Measurements from ENCODE around the gene BTBD16.

- TF ChIP-seq POLR2A (IDR thresholded peaks at IDR 0.05; ENCODE audit: insufficient read depth in 1 of 2, low read depth in 2 of 2, low read length in 2 of 2) (no peak), RORA (CRISPR knock-in tag; IDR thresholded peaks at IDR 0.05) (no peak), CTCF (CRISPR knock-in tag; IDR thresholded peaks at IDR 0.05) (peak; percentile 96), EZH2 (conservative IDR thresholded peaks at IDR 0.05; ENCODE audit: low read depth, low read length) (no peak), ZNF136 (CRISPR knock-in tag; IDR thresholded peaks at IDR 0.05; ENCODE audit: low read depth) (no peak), BCLAF1 (IDR thresholded peaks at IDR 0.05) (no peak), HMG20A (CRISPR knock-in tag; IDR thresholded peaks at IDR 0.05; ENCODE audit: borderline replicate concordance) (no peak), FOXM1 (CRISPR knock-in tag; IDR thresholded peaks at IDR 0.05) (no peak), PHF5A (CRISPR knock-in tag; IDR thresholded peaks at IDR 0.05; ENCODE audit: low read depth, unreplicated experiment) (no peak), TCF12 (IDR thresholded peaks at IDR 0.05) (no peak), TCF12 (CRISPR knock-in tag; IDR thresholded peaks at IDR 0.05) (no peak)
These were observed 27.7 kb downstream of the BTBD16 start for GRCh38 chr10:122298598-122299301.

All from HepG2 (cell line).